Midbrain (tissue), 1 donor: ENCODE measurements around the gene FLT3.

Experiments
- DNase-seq: peaks from one replicate; lab custom pipeline; 2025; lab: John Stamatoyannopoulos, UW

The FLT3 gene

DNA sequence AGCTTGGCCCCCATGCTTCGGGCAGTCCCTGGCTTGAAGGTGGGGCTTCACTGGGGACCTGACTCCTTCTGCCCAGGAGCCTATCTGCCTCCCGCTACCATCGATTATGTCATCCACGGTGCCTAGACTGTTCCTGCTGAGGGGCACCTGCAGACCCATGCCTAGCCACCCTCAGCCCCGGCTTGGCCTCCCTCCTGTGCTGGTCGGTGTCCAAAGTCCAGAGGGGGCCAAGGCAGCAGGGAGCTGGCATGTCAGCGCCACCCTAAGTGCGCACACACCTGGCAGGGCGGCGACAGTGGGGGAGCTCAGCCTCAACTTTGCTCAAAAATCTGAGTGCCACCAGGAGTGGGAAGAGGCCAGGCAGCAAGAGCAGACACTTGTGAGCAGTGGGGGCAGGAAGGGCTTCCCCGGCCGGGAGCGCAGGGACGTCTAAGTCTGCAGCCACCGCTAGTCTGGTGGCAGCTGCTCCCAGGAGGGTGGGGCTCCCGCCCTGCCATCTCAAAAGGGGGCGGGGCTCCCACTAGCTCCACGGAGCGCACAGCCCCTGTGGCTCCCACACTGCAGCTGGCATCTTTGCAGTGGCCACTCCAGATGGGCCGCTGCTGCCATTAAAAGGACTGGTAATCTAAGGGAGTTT, 98.4 kb downstream of the FLT3 start:
- no peak for DNase-seq

- DNase-seq: no peak
Measured at GRCh38 chr13:28001049-28001448, 99.3 kb downstream of the FLT3 start.

DNA sequence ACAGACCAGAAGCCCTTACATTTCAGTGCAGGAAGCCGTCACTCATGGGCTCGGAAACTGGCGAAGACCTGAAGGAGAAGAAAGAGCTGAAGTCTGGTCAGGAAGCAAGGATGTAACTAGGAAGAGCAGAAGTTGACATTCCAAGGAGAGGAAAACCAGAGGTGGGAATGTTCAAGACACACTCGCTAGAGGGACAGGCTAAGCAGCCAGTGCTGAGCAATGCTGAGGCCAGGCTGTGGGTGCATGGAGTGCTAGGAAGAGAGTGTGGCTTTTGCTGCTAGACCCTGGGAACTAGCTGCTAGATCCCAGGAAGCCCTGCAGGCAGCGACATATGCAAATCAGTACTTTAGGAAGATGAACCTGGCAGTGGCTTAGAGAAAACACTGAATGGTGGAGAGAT, 99.8 kb downstream of the FLT3 start:
- DNase-seq: no peak

DNA sequence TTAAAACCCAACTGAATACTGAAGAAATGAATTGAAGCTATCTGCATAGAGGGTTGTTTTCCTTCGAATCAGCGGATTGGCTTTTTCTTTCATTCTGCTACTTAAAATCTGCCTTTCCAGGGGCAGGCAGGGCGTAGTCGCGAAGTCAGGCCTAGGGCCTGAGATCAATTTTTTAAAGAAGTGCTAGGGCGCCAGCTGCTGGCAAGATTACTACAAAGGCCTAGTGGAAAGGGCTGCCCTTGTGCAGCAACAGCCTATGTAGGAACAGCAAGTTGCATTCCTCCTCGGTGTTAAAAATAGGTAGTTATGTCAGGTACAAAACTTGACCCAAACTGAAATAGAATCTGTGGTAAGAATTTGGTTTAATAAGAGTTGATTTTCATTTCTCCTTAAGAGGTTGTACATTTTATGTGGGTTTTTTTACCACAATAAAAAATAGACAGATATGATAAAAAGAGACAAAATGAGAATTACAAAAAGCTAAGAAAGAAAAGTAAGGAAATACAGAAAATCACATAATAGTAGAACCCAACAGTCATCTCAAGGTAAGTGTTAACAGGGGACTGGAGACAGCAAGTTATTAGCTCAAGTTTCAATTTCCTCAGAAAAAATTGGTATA, 102.4 kb downstream of the FLT3 start:
- no peak for DNase-seq

DNA sequence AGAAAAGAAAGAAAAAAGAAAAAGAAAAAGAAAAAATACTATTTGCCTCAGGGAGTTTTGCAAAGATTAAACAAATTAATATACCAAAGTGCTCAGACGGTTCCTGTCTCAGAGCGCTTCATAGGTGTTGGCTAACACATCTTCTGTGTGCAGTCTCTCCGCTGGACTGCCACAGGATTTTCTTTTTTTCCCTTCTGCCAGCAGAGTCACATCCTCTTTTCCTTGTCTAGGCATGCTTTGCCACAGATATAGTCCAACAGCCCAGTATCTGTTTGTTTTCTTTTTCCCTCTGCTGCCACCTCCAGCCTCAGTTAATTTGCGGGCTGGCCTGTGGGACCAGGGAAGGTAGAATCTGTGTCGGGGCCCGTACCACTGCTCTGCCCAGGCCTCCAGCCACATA, 108.5 kb downstream of the FLT3 start:
- no peak for DNase-seq

DNA sequence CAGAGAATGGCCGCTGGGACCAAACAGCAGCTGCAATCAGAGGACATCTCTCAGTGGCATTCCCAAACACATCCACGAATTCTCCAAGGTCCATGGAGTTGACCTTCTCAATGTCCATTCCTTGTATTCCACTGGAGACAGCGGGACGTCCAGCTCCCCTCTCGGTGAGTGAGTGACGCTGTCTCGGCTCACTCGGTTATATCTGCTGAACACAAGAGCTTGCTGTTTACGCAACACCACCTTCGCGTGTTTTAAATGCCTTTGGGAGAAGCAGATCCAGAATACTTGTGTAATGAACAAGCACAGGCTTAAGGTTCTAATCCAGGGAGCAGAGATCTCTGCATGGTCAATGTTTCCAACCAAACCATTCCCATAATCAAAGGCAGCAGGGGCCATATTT, 111.9 kb downstream of the FLT3 start, which contains the start of gene URAD:
Gene URAD, minus strand, starts transcription at position 174 of the 400 bp plus-strand sequence. Its CDS starts 56 bp downstream, at position 118.
- no peak for DNase-seq

DNA sequence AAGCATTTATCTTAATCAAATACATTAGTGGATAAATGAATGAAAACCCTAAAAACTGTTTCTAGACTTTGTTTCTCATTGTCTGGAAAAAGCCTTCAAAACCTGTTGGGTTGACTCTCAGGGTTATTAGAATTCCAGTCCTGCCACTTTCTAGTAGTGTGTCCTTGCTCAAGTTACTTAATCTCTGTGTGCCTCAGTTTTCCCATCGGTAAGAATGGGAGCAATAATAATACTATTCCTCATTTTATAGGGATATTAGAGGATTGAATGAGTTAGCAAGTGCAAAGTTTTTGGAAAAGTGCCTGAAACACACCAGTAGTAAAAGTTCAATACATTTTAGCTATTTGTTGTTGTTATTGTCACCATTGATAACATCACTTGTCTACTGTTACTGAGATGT, 114.8 kb downstream of the FLT3 start:
- DNase-seq: no peak

- no peak for DNase-seq
Measured at GRCh38 chr13:27982361-27982760, 118.0 kb downstream of the FLT3 start.

DNA sequence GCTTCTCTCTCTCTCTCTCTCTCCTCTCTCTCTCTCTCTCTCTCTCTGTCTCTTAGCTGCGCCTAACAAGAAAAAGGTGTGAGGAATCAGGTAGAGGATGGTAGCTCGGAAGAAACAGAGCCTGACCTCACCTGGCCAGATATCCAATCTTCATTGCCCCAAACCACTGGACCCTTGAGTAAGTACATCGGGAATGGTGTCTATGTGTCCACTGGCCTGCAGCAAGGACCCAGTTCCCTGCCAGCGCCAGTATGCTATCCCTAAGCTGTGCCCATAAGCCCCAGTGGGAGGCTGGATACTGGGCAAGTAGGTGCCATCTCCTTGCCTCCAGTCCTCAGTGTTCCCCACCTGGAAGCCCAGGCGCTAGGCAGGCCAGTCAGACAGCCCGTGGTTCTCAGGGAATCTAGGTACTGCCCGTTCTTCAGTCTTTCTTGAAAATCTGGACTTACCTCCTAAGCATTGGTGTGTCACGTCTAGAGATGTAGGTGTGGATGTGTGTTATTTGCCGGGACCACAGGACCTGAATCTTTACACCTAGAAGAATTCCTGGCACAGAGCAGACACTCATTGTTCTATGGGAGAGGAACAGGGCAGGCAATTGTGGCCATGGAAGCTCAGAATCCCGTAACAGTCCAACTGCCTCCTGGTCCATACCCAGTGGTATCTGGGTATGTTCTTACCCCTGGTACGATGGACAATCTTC, 119.2 kb downstream of the FLT3 start:
- DNase-seq: no peak

DNA sequence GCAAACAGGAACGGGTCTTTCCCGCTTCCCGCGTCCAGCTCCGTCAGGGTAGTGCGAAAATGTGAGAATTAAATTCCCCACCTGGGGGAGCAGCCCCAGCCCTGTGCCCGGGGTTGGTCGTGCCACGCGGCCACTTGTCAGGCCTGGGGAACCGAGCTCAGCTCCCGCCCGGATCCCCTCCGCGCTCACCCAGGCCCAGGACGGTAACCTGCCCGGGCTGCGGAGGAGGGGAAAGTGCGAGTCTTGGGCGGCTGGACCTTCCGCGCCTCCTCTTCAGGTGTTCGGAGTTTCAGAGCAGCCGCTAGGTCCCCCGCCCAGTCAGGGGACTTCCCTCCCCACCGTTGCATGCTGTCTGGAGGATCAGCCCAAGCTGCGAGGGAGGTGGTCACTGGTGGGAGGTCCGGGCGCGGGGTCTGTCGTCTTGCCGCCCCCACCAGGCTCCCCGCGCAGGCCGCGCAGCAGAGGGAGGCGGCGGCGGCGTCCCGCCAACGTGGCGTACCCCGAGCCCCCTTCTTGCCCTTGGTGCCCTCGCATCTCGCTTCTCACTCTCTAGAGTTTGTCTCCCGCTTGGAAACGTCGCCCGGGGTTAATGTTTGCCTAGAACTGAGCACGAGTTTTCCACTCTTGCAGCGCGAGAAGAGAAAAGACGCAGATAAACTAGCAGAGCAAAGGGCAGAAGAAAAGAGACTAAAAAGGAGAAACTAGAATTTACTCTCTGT, 119.9 kb downstream of the FLT3 start:
- no peak for DNase-seq

- DNase-seq: no peak
Measured at GRCh38 chr13:27979765-27980279, 120.6 kb downstream of the FLT3 start.

DNA sequence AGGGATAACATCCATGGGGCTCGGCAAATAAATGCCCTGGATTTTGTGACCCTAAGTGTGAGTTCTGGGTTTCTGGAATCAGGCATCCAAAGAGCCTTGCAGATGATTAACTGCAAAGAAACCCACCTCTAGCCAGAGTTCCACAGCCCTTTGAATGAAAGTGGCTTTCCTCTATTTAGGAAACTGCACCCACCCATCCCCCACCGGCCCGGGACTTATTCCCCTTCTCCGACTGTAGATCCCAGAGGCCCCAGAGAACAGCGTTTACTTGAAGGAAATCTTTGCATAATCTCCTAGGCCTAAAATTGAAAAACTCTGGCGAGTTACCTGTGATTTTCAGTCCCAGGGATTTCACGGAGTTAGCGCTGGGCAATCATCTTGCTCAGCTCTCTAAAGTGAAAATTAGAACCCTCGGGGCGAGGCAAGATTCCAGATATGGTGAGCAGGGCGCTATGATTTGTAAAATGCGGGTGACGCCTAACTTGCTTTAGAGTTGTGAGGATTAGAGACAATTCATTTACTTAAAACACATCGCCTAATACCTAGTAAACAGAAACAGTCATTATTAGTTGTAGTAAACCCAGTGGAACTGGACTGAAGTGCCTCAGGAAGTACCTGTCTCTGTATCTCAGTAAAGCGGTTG, 121.3 kb downstream of the FLT3 start:
- DNase-seq: no peak

GRCh38 chr13:27978301-27978968, 121.9 kb downstream of the FLT3 start:
- DNase-seq: no peak

GRCh38 chr13:27977476-27978300, 122.7 kb downstream of the FLT3 start:
- DNase-seq: no peak

GRCh38 chr13:27976362-27977091, 123.8 kb downstream of the FLT3 start:
- no peak for DNase-seq

DNA sequence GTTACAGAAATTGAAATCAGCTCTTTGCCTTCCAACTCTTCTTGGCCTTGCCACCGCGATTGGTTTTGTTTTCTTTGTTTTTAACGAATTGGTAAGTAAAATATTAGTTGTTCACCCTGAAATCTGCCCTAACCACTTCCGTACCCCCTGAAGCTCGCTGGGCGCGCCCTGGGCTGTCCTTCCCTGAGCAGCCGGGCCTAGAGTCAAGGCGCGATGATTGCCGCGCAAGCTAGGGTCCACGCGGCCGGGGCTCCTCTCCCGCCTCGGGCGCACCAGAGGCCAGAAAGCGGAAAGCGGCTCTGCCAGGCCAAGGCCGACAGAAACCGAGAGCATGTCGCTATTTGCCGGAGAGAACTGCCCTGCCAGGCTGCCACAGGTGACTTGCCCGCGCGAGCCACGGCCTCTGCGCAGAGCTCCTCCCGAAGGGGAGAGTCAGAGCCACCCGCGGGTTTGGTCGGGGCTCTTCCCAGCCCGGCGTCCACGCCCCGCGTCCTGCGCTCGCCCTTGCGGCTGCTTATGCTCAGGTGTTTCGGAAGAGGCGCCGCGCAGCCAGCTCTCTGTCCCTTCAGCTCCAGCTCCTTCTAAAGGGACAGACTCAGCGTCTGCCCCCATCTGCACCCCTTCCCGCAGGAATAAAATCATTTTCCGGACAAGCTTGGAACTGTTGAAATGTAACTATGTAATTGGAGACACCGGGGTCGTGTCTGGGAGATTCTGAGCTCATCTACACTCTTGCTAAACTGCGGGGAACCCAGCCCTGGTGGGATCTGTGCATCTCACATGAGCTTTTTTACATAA, 124.6 kb downstream of the FLT3 start:
- DNase-seq: no peak

GRCh38 chr13:27973961-27974662, 126.3 kb downstream of the FLT3 start:
- DNase-seq: no peak

DNA sequence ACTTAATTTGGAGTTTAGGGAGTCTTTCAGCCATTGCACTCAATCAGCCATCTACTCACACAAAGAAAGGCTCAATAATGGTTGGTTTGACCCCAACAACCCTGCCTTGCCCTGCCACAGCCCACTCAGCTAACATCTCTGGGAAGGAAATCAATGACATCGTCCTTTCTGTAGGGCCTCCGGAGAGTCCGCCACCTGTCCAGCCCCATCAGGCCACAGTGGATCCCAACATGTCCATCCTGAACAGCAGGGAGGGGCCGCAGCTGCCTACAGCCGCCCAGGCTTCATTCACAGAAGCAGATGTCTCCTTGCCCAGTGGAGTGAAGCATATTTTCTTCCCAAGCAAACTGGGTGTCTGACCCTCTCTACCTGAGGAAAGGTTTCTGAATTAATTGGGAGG, 127.1 kb downstream of the FLT3 start:
- no peak for DNase-seq
